ENCODE data around the gene CD79A. TPM values are rescaled to one million over a fixed set of nuclear protein-coding genes. Genes with fewer than 3 reads are reported as not detected.

The CD79A gene
- total RNA-seq, 1 experiment from 2014 or later = 0.69 TPM

GRCh38 chr19:41839211-41839610, 37.9 kb upstream of the CD79A start:
- Histone ChIP-seq H3K4me1 (ENCODE audit: control insufficient read depth in 1 of 2, insufficient read depth in 2 of 2, low read length in 2 of 2) (no peaks in the 10 kb centered on the region), H3K36me3 (ENCODE audit: control insufficient read depth in 1 of 2, insufficient read depth in 2 of 2, low read length in 2 of 2) (no peaks in the 10 kb centered on the region), H3K4me3 (replicated peaks in 1 of 2; ENCODE audit: low read depth in 1 of 2, low read length in 2 of 2) (no peak overlapping the region), H3K79me2 (ENCODE audit: insufficient read depth, low read length) (no peaks in the 10 kb centered on the region), H3K9me2 (ENCODE audit: insufficient read depth) (no peaks in the 10 kb centered on the region), H2AFZ (ENCODE audit: low read depth, low read length, poor library complexity, severe bottlenecking) (no peak overlapping the region), H4K20me1 (ENCODE audit: insufficient read depth) (no peaks in the 10 kb centered on the region), H3K9ac (ENCODE audit: low read length) (no peak overlapping the region), H3K27me3 (ENCODE audit: insufficient read depth, low read length) (peaks cover 15% of the 10 kb centered on the region; the same call in 1 of the 2 replicates), H3K27ac (ENCODE audit: low read depth, low read length) (no peak overlapping the region), H3K9me3 (ENCODE audit: control insufficient read depth in 1 of 2, insufficient read depth in 1 of 2, low read depth in 1 of 2, low read length in 2 of 2) (no peaks in the 10 kb centered on the region), H3K4me2 (ENCODE audit: low read length) (no peak overlapping the region)
- intact Hi-C loops (cut with micrococcal nuclease) = loop anchor here (5.0 kb wide), 1 partner anchor 47 kb away; no protein-coding TSS in a partner anchor
- DNase-seq (ENCODE audit: low read depth, low spot score) = no peak
- ChIA-PET POLR2A (interaction anchor here (0.5 to 1.9 kb wide), 3 partner anchors 11 to 27 kb away, joined by 3 to 9 read pairs (median 3); partner anchors contain the start of gene RPS19), CTCF (no interaction called here), RAD21 (ENCODE audit: low non-redundant PET in 1 of 2, low total read pairs in 2 of 2, uncharacterized antibody in 2 of 2, unreplicated experiment in 2 of 2) (no interaction called here)
- ATAC-seq = no peak
- no TSS peak for BruUV-seq (replicated peaks)
- TF ChIP-seq TCF7L2 (IDR thresholded peaks at IDR 0.05; ENCODE audit: borderline replicate concordance, extremely low read depth, insufficient read depth, insufficient read length) (no peak), SIN3A (IDR thresholded peaks at IDR 0.05; ENCODE audit: low read depth) (no peak), EGR1 (IDR thresholded peaks at IDR 0.05; ENCODE audit: low read depth) (no peak), SRF (IDR thresholded peaks at IDR 0.05; ENCODE audit: low read depth) (no peak), CEBPB (IDR thresholded peaks at IDR 0.05; ENCODE audit: low read depth) (no peak), REST (IDR thresholded peaks at IDR 0.05; ENCODE audit: low read depth) (no peak), FOSL1 (IDR thresholded peaks at IDR 0.05; ENCODE audit: low read depth) (no peak), YY1 (IDR thresholded peaks at IDR 0.05; ENCODE audit: extremely low read depth, insufficient replicate concordance, low read depth, low read length) (no peak), POLR2A (IDR thresholded peaks at IDR 0.05; ENCODE audit: borderline replicate concordance, extremely low read depth, insufficient read depth, insufficient read length) (no peak), RAD21 (IDR thresholded peaks at IDR 0.05; ENCODE audit: low read depth) (no peak), ZFX (IDR thresholded peaks at IDR 0.05) (no peak), ZBTB33 (IDR thresholded peaks at IDR 0.05; ENCODE audit: extremely low read depth, insufficient replicate concordance, low read length) (no peak)

Measured in HCT116 (cell line).